ENCODE results near the gene LHPP.
A peak's percentile ranks its signal among the peaks of the same experiment; 100 is the strongest.
"Not testable (repeated sequence)": the region's sequence is repeated elsewhere in the genome, so short reads cannot be mapped to it uniquely, and the experiment has no call there.

LHPP gene

GRCh38 chr10:124539935-124540641 lies 78.5 kb downstream of the LHPP start:
- peak; percentile 20 for DNase-seq

- DNase-seq, result no peak
Measured at GRCh38 chr10:124541076-124541903, 79.7 kb downstream of the LHPP start.

- no peak for DNase-seq
Measured at GRCh38 chr10:124542336-124542735, 80.7 kb downstream of the LHPP start.

GRCh38 chr10:124543146-124543545 lies 81.5 kb downstream of the LHPP start:
- DNase-seq, result no peak

- DNase-seq, result no peak
Measured at GRCh38 chr10:124543971-124544370, 82.3 kb downstream of the LHPP start.

GRCh38 chr10:124544711-124545110 lies 83.1 kb downstream of the LHPP start:
- DNase-seq, result no peak

GRCh38 chr10:124545351-124546054 lies 83.9 kb downstream of the LHPP start:
- no peak for DNase-seq

- no peak for DNase-seq
Measured at GRCh38 chr10:124546055-124546369, 84.4 kb downstream of the LHPP start.

GRCh38 chr10:124546957-124547646 lies 85.5 kb downstream of the LHPP start:
- DNase-seq, result no peak

GRCh38 chr10:124547647-124548168 lies 86.1 kb downstream of the LHPP start:
- no peak for DNase-seq

GRCh38 chr10:124549171-124549570 lies 87.5 kb downstream of the LHPP start:
- not testable (repeated sequence) for DNase-seq

GRCh38 chr10:124550293-124551034 lies 88.8 kb downstream of the LHPP start:
- DNase-seq, result no peak

- no peak for DNase-seq
Measured at GRCh38 chr10:124551097-124551496, 89.5 kb downstream of the LHPP start.

GRCh38 chr10:124551755-124552154 lies 90.1 kb downstream of the LHPP start:
- DNase-seq, result no peak

GRCh38 chr10:124552691-124553276 lies 91.2 kb downstream of the LHPP start:
- DNase-seq, result no peak

- DNase-seq, result no peak
Measured at GRCh38 chr10:124554085-124554858, 92.6 kb downstream of the LHPP start.

GRCh38 chr10:124557167-124557566 lies 95.5 kb downstream of the LHPP start:
- DNase-seq, result no peak

GRCh38 chr10:124557648-124558338 lies 96.2 kb downstream of the LHPP start:
- no peak for DNase-seq

GRCh38 chr10:124558339-124559321 lies 97.0 kb downstream of the LHPP start:
- DNase-seq, result no peak

All from fibroblast of skin of right biceps (primary cell).